ENCODE data around the gene CDC25B. TPM values are rescaled to one million over a fixed set of nuclear protein-coding genes. Genes with fewer than 3 reads are reported as not detected.

Gene CDC25B
- total and polyA plus RNA-seq, 2 of the 13 experiments (the other 11 are each of a cell fraction or from before 2014, with no cell fraction given): 14.5 to 19.4 TPM

GRCh38 chr20:3767427-3768341 is 28.4 kb upstream of the CDC25B start, which contains the start of gene ADISSP (continued):
- TF ChIP-seq MLX (CRISPR knock-in tag; IDR thresholded peaks at IDR 0.05) (peak; percentile 58; the same call in 1 of the 2 replicates), THYN1 (CRISPR knock-in tag; IDR thresholded peaks at IDR 0.05; ENCODE audit: borderline replicate concordance, low read depth) (0 out of 2 replicates have a peak, but pooled peaks have one; percentile 52), HNF4A (CRISPR knock-in tag; IDR thresholded peaks at IDR 0.05) (peak; percentile 61), ZNF609 (CRISPR knock-in tag; IDR thresholded peaks at IDR 0.05; ENCODE audit: borderline replicate concordance) (peak; percentile 36; the same call in 1 of the 2 replicates), BATF2 (CRISPR knock-in tag; IDR thresholded peaks at IDR 0.05) (peak; percentile 92; the same call in 1 of the 2 replicates), AGO2 (optimal IDR thresholded peaks at IDR 0.05; ENCODE audit: low read depth, low read length) (no peak), KAT7 (CRISPR knock-in tag; IDR thresholded peaks at IDR 0.05; ENCODE audit: borderline replicate concordance) (peak; percentile 68), SYNCRIP (IDR thresholded peaks at IDR 0.05; ENCODE audit: insufficient read depth, low read depth, low read length) (no peak), ZNF280B (CRISPR knock-in tag; IDR thresholded peaks at IDR 0.05; ENCODE audit: borderline replicate concordance) (peak; percentile 68; the same call in 1 of the 2 replicates), TBL1XR1 (IDR thresholded peaks at IDR 0.05; ENCODE audit: borderline replicate concordance, low read length, partially characterized antibody) (no peak), PHF20 (CRISPR knock-in tag; IDR thresholded peaks at IDR 0.05) (peak; percentile 77), KDM5A (IDR thresholded peaks at IDR 0.05; ENCODE audit: borderline replicate concordance, low read length) (peak; percentile 63; the same call in 1 of the 2 replicates), AHR (CRISPR knock-in tag; IDR thresholded peaks at IDR 0.05) (peak; percentile 34), MNT (IDR thresholded peaks at IDR 0.05) (peak; percentile 77), ZNF781 (CRISPR knock-in tag; IDR thresholded peaks at IDR 0.05; ENCODE audit: borderline replicate concordance, not compliant biosample characterization) (no peak), POLR2AphosphoS5 (IDR thresholded peaks at IDR 0.05; ENCODE audit: low read depth, low read length) (peak; percentile 73), MAX (IDR thresholded peaks at IDR 0.05) (peak; percentile 98), ETV5 (CRISPR knock-in tag; IDR thresholded peaks at IDR 0.05; ENCODE audit: borderline replicate concordance) (peak; percentile 76; the same call in 1 of the 2 replicates)

Measured in HepG2 (cell line).